Measurements from ENCODE around the gene PAQR8. TPM values are rescaled to one million over a fixed set of nuclear protein-coding genes. Genes with fewer than 3 reads are reported as not detected.

The PAQR8 gene
- total RNA-seq, 3 donors from 2014 or later, result 70.6 to 184 (median 81.4) TPM

DNA sequence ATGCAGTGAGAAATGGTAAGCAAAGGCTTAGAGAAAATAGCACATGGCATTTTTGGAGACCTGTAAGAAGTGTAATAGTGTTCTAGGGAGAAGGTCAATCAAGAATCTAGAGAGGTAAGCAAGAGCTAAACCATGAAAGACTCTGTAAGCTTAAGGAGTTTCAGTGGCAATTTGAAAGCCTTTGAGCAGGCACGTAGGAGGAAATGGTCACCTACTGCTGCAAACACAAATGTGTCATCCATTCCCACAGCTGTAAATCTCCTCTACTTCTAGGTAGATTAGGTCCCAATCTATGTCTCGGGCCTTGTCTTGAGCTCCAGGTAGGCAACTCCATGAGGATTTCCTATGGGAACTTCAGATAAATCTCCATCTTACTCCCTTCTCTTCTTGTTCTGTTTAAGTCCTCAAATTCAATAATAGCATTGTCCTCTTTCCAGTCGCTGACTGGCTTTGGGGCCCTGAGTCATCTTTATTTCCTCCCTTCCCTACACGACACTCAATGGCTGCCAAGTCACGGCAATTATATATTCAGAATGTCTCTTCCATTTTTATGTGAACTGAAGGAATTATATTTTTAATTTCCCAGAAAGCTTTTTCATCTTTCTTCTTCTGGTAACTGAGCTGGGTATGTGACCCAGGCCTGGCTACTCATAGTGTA is 24.2 kb upstream of the PAQR8 start:
- ATAC-seq (peak; percentile 54), DNase-seq (no peak)
- no peaks in the 10 kb centered on the region for H3K36me3 ChIP-seq (ENCODE audit: low read depth)
- H3K9me3 ChIP-seq, result no peaks in the 10 kb centered on the region
- intact Hi-C loops (cut with DNase I, micrococcal nuclease), result no loop called here
- TF ChIP-seq, protein P1, sequence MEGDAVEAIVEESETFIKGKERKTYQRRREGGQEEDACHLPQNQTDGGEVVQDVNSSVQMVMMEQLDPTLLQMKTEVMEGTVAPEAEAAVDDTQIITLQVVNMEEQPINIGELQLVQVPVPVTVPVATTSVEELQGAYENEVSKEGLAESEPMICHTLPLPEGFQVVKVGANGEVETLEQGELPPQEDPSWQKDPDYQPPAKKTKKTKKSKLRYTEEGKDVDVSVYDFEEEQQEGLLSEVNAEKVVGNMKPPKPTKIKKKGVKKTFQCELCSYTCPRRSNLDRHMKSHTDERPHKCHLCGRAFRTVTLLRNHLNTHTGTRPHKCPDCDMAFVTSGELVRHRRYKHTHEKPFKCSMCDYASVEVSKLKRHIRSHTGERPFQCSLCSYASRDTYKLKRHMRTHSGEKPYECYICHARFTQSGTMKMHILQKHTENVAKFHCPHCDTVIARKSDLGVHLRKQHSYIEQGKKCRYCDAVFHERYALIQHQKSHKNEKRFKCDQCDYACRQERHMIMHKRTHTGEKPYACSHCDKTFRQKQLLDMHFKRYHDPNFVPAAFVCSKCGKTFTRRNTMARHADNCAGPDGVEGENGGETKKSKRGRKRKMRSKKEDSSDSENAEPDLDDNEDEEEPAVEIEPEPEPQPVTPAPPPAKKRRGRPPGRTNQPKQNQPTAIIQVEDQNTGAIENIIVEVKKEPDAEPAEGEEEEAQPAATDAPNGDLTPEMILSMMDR (IDR thresholded peaks at IDR 0.05), result no peak
- peaks cover 2% of the 10 kb centered on the region for H3K4me1 ChIP-seq (ENCODE audit: low read depth)
- no peak overlapping the region for H3K4me3 ChIP-seq

DNA sequence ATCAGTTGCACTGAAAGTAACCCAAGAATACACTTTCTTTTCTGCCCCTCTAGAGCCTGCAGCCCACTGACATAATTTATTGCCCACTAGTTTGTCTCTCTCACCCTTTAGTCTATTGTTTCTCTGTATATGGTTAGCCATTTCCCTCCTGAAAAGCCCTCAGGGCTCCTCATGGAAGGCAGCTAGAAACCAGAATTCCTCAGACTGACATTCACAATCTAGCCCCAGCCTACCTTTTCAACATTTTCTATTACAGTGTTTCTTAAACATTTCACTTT is 21.4 kb upstream of the PAQR8 start:
- intact Hi-C loops (cut with DNase I, micrococcal nuclease), result no loop called here
- DNase-seq (no peak), ATAC-seq (no peak)
- H3K9me3 ChIP-seq, result no peaks in the 10 kb centered on the region
- no peaks in the 10 kb centered on the region for H3K36me3 ChIP-seq (ENCODE audit: low read depth)
- TF ChIP-seq, protein P1 (IDR thresholded peaks at IDR 0.05), result no peak
- no peak overlapping the region for H3K4me3 ChIP-seq
- H3K4me1 ChIP-seq (ENCODE audit: low read depth), result peaks cover 2% of the 10 kb centered on the region

DNA sequence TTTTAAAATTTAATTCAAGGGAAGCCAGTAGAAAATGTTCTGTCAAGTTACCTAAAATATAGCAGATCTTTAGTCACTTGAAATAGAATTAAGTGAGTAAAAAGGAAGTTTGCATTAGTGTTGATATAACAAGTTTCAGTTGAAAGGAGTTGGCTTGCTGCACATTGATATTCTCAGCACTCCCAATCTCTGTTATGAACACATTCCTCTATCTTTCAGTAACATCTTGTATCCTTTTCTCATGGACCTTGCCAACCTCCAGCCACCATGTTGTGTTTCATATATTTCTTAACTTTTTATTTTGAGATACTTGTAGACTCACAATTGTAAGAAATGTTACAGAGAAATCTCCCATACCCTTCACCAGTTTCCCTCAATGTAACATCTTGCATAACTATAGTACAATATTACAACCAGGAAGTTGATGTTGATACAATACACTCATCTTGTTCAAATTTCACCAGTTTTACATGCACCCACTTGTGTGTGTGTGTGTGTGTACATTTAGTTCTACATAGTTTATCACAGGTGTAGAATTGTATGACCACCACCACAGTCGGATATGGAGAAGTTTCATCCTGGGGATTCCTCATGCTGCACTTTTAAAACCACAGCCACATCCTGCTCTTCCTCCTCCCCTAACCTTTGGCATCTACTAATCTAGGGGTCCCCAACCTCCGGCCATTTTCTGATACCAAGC is 20.2 kb upstream of the PAQR8 start:
- H3K4me3 ChIP-seq, result no peak overlapping the region
- H3K36me3 ChIP-seq (ENCODE audit: low read depth), result no peaks in the 10 kb centered on the region
- peaks cover 2% of the 10 kb centered on the region for H3K4me1 ChIP-seq (ENCODE audit: low read depth)
- peak; percentile 63 for ATAC-seq
- intact Hi-C loops (cut with DNase I, micrococcal nuclease), result no loop called here
- no peaks in the 10 kb centered on the region for H3K9me3 ChIP-seq
- no peak for DNase-seq
- TF ChIP-seq, protein P1 (IDR thresholded peaks at IDR 0.05), result no peak

DNA sequence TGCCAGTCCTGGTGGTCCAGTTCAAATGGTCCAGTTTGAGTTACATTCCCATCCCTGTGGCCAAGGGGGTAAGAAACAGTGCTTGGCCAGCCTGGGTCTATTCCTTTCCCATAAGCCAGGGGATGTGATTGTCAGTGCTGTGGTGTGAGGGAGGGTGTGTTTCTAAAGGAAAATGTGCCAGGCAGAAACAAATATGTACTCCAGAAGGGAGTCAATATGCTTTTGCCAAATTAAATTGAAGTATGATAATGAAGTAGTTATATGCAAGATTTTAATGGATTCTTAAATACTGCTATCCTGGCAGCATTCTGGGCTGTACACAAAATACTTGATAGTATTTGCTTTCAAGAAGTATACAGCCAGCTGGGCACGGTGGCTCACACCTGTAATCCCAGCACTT is 16.6 kb upstream of the PAQR8 start:
- intact Hi-C loops (cut with DNase I, micrococcal nuclease), result no loop called here
- TF ChIP-seq, protein P1 (IDR thresholded peaks at IDR 0.05), result no peak
- DNase-seq (no peak), ATAC-seq (no peak)
- Histone ChIP-seq H3K9me3 (no peaks in the 10 kb centered on the region), H3K4me3 (no peak overlapping the region), H3K36me3 (ENCODE audit: low read depth) (no peaks in the 10 kb centered on the region), H3K4me1 (ENCODE audit: low read depth) (peaks cover 2% of the 10 kb centered on the region)

DNA sequence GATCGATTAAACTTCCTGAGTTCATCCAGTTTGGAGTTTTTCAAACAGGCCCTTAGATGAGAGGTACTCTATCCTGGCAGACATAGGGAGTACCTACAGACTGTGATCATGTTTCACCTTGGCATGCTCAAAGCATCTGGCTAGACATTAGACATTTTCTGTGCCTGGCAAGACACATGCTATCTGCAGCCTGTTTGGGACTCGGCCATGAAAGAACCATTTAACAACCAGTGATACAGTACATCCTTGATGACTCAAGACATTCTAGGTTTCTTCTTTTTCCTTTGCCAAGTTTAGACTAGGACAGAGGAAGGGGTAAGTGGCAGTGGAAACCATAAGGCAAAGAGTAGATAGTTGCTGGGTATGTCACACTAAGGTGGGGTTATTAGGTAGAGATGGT is 15.4 kb upstream of the PAQR8 start:
- TF ChIP-seq, protein P1 (IDR thresholded peaks at IDR 0.05), result no peak
- H3K4me1 ChIP-seq (ENCODE audit: low read depth), result peaks cover 2% of the 10 kb centered on the region
- no peak for DNase-seq
- intact Hi-C loops (cut with DNase I, micrococcal nuclease), result no loop called here
- H3K9me3 ChIP-seq, result no peaks in the 10 kb centered on the region
- no peak for ATAC-seq
- H3K36me3 ChIP-seq (ENCODE audit: low read depth), result no peaks in the 10 kb centered on the region
- no peak overlapping the region for H3K4me3 ChIP-seq
